GM18861 (cell line): ENCODE results near the gene CAMTA1.

Experiments
- ATAC-seq: cut with Tn5 transposase; IDR thresholded peaks from one replicate; pipeline ENCODE4 v1.9.1; 2021; ENCODE audit not compliant: unreplicated experiment

Gene CAMTA1

DNA sequence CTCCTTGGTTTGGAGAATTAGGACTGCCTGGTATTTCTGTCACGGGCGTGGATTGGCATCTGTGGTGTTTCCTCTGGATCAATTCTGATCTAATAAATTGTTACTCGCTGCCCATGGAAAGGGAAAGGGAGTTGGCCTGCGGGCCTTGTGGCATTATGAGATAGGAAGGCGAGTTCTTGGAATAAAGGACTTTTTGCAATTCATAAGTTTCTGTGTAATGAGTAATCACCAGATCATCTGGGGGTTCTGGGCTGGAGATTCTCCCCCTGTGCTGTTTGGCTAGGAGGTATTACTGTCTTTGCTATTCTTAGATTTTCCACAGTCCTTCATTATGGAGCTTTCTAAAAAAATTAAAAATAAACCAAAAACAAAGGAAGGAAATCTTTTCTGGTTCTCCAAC, 315.9 kb downstream of the CAMTA1 start:
- ATAC-seq = no peak

DNA sequence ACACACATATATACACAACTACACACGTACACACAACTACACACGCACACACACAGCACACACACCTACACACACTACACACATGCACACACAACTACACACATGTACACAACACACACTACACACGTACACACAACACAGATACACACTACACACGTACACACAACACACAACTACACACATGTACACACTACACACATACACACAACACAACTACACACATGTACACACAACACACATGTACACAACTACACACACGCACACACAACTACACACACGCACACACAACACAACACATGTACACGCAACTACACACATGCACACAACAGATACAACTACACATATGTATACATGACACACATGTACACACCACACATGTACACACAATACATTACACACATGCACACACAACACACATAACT, 318.1 kb downstream of the CAMTA1 start:
- no peak for ATAC-seq

DNA sequence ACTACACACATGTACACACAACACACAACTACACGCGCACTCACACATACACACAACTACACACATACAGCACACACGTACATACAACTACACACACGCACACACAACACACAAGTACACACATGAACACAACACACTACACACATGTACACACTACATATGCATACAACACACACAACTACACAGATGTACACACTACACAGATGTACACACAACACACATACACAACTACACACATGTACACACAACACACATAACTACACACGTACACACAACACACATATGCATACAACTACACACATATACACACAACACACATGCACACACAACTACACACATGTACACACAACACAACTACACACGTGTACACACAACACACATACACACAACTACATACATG, 318.6 kb downstream of the CAMTA1 start:
- ATAC-seq = no peak

DNA sequence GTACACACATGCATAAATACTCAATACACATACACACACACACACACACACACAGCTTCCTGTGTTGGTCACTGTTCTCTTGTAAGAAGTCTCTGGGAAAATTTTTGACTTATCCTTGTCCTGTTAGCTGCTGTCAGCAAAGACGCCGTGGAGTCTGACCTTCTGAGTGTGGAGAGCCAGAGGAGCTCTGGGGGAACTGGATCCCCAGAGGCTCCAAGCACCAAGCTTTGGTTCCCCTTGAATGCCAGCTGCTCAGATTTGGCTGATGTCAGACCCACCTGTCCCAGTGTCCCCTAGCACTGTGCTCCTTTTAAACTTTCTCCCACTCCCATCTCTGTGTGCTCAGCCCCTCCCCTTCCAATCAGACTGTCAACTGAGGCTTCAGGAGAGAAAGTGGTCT, 319.1 kb downstream of the CAMTA1 start:
- no peak for ATAC-seq

DNA sequence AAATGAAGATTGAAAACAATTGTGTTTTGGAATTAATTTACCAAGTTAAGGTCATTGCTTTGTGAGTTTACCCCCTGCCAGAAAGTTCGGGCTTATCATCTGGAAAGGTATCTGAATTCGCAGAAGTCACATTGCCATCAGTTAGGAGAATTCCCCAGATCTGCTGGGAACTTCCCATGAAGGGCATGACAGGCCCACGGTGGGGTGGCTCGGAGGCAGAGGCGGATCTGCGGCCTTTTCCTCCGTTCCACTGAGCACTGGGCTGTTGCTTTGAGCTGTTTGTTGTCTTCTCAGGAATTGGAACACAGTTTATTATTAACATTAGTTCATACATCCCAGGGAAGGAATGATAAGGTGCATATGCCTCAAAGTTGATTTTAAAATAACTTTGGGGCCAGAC, 320.0 kb downstream of the CAMTA1 start:
- no peak for ATAC-seq

DNA sequence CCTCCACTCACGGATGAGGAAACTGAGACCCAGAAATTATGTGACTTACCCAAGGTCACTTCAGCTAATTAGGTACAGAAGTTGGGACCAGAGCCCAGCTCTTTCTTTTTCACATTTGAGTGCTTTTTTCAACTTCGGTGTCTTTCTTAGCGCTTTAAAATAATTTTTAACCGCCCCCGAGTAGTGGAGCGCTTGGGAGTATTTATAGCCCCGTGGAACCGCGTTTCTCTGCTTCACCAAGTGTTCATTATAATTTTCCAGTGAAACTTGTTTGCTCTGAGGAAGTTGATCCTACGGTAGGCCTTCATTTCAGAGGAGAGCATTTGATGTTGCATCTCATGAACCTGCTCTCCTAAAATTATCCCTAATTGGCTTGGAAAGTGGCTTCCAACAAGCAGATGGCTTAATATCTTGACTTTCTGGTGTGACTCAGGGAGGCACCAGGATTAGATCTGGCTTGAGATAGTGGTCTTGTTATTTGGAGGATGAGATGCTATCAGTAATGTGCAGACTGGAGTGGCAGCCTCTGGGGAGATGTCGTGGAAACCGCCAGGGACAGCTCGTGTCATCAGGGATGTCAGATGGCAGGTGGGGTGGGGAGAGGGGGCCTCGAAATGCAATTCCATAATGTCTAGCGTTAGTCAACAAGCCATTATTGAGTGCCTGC, 321.3 kb downstream of the CAMTA1 start:
- no peak for ATAC-seq

DNA sequence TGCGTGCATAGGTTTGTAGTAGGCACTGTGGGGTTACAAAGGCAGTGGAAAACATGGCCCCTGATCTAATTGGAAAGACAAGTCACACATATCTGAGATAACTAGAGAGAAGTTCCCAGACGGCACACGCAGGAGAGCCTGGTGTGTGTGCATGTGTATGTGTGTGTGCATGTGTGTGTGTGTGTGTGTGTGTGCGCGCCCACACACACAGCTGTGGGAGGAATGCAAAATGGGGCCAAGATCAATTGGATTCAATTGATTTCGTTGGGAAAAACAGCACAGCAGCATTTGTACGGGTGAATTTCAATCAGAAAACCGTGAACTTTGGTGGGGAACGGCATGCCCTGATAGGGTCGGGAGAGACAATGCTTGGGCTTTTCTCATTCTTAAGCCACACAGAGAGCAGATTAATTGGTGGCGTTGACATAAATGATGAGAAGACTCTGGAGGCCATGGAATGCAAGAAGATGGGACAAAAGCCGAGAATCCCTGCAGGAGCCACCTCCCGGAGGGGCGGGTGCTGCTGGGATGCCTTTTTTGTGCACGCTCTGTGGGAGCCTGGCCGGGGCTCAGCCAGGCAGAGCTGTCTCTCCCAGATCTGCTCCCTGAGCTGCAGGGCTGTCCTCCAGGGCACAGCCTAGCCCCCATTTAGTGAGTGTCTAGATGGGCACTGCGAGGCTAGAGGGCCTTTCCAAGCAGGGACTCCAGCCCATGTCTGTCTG, 322.0 kb downstream of the CAMTA1 start:
- no peak for ATAC-seq

DNA sequence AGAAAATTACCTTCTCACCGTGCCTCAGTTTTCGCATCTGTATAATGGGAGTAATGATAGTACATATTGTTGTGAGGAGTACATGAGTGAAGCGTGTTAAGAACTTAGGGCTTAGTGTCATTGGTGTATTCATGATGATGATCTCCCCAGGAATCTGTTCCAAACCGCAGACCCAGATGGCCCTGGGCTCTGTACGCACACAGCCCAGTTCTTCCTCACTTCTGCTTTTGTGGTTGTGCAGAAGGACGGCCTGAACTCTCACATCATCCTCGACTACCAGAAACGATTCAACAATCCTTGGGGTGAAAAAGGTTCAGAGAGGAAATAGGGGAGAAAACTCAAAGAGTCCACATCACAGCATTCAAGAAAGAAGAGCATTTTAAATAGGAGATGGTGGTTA, 323.0 kb downstream of the CAMTA1 start:
- ATAC-seq = no peak

DNA sequence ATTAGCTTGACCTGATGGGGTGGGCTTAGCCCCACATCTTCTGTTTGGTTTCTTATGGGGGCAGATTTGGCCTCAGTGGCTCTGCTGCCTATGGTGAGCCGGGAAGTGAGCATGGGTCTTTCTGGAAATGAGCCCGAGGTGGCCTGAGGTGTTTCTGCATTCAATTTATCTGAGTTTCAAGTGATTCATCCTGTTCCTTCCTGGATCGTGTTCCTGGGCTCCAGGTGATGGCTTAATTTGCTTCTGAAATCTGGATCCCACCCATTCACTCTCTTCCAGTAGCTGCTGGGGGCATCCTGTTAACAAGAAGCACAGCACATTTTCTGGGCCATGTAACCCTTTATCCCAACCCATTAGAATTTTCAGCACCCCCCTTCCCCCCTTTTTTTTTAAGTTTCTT, 324.6 kb downstream of the CAMTA1 start:
- ATAC-seq = no peak

DNA sequence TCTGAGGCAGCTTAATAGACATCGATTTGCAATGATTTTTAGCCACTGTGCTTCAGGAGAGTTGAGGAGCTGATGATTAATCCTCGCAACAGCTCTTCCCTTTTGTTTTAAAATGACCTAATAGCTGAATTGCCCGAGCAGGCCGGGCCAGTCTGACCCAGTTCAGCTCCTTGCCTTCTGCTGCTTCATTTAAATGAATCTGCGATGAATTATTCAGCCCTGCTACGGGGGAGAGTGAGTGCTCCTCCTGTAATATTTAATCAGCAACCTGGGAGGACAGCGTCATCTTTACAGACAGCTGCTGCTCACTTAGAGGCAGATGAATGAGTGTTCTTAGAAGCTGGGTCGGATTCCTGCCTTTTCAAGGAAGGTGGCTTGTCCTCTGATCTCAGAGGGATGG, 325.1 kb downstream of the CAMTA1 start:
- no peak for ATAC-seq

DNA sequence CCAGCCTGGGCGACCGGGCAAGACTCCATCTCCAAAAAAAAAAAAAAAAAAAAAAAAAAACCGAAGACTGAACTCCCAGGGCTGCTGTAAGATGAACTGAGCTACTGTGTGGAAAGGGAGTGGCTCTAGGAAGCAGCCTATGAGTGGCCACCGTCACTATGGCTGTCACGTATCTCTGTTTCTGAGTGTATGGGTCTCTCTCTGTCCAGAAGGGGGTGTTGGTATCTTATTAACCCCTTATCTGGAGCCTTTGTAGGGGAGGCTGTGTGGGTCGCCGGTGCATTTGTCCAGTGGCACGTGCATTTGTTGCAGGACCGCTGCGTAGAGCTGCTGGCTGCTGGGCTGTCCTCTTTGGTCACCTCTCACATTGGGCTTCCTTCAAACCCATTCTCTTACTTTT, 326.6 kb downstream of the CAMTA1 start:
- ATAC-seq = no peak

DNA sequence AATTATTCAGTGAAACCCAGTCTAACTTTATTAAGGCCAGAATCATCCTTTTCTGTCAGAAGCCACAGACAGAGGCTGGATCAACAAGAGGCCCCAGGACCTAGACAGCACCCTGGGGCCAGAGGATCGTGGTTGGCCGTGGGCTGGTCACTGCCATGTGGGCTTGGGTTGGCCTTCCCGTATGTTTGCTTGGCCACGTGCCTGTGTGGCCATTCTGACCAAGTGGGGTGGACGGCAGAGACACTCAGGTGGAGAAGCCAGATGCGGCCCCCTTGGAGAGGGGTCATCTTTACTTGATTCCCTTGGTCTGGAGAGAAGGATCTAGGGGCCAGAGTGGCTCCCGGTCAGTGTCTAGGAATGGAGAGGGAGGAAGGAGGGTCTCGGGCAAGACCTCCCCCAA, 327.9 kb downstream of the CAMTA1 start:
- ATAC-seq = no peak

DNA sequence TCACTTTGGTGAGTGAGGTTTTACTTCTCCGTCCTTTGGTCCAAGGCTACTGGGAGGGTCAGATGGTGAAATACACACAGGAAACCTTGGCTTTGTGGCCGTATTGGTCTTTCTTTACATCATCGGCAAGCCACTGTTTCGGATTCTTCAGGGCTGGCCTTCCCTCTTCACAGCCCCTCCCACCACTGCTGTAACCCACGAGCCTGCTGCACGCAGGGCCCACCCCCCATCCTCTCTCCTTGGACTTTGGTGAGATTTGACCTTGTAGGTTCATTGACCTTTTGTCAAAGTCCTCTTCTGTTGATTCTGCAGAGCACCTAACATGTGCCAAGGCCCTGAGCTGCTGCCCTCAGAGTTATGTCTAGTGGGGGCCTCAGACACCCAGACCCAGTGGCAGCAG, 328.6 kb downstream of the CAMTA1 start:
- no peak for ATAC-seq

DNA sequence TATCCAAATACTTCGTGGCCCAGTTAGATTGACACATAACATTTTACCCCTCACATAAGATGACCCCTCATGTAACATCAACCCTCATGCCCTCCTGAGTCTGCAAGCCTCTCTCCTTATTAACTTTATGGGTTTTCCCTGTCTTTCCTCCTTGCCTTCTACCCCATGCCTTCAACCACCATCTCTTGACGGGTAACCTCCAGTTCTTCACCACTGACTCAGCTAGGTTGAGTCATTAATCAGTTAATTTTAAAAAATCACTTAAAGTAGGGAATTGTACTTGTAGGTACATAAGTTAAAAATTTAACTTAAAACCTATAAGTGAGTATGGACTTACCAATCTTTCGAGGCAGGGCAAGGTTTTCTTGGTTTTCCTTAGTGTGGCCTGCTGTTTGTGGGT, 330.7 kb downstream of the CAMTA1 start:
- no peak for ATAC-seq

DNA sequence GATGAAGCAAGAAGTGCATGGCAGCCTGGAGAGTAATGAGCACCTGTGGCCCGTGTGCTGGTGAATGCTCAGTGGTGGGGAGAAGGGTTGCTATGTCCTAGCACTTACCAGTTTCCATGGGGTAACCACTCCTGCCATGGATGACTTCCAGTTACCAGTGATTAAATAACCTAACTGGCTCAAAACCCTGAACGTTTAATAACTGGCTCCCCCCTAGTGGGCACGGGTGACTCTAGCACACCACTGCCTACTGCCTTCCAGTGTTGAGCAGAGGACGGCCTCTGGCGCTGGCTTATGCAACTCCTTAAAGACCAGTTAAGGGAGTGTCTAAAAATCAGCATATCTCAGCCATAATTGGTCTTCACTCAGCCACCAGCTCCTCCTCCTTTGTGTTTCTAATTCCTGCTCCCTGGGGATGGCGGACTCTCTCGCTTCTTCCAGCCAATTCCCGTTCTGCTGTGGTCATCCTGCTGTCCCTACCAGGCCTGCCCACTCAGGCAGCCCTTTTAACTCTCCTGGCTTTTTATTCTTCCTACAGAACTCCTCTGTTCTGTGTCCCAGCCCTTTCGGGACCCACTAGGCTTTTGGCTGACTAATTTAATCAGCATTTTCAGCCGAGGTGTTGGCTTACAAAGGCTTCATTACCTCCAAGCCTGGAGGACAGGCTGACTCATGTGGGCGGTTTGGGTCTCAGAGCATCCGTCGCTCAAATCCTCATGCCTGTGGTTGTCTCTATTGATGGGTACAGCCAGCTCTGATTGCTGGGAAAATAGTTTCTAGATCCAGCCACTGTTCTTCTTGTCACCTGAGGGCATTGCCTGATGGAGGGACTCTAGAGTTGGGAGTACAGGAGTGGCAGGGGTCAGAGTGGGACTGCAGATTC, 332.4 kb downstream of the CAMTA1 start:
- ATAC-seq = no peak

DNA sequence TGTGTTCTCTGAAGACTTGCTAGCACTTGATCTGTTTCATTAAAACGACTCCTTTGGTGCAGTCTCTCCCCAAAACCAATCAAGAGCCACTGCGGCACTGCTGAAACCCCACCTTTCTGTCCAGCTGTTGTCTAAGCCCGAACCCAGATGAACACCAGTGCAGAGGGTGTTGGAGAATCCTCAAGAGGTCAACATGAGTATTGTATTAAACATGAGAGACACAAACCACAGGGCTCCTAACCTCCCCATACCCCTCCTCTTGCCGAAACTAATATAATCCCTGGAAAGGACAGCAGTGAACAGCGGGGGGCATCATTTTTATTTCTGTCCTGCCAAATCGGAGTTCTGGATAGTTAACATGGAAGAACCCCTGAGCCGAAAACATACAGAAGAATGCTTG, 333.9 kb downstream of the CAMTA1 start:
- no peak for ATAC-seq

DNA sequence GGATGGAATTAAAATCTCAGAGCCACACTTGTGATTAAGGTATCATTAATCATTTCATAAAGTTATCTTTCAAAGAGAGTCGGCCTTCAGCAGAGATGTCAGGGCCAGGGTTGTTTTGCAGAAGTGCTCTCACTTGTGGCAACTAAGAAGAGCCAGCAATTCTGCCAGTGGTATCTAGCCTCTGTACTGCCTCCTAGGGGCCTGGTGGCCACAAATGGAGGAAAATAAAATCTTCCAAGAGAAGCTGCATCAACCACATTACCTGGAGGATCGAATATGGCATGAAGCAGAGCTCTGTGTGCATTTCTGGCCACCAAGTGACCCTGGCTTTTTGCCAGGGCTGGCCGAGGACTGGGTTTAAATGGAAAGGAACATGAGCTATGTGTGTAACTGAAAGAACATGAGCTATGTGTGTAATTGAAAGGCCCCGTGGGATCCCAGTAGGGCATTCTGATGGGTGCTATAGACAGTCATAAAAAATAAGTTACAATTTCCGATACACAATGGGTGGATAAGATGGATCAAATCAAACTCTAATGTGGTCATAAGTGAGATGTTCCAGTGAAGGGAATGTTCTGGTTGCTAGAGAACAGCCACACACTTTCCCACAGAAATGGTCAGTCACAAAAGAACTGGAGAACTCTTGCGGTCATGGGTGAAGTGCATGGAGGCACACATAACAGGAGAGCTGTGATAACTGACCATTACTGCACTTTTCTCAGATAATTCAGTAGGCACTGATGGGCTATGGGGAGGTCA, 335.8 kb downstream of the CAMTA1 start:
- no peak for ATAC-seq

DNA sequence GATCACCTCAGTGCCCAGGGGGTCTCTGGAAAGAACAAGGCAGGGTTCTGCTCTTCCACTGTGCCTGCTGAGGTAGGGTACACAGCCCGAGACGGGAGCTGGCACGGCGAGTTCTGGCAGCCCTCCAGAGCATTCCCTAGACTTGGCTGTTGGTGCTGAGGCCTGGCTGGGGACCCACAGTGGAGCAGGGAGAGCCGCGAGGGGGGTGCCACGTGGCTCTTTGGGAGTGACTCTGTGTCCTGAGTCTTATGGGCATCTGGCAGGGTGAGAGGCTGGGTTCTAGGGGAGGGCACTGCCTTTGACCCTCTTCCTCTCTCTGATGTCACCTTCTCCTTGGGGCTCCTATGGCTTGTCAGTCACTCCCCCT, 336.4 kb downstream of the CAMTA1 start:
- no peak for ATAC-seq

DNA sequence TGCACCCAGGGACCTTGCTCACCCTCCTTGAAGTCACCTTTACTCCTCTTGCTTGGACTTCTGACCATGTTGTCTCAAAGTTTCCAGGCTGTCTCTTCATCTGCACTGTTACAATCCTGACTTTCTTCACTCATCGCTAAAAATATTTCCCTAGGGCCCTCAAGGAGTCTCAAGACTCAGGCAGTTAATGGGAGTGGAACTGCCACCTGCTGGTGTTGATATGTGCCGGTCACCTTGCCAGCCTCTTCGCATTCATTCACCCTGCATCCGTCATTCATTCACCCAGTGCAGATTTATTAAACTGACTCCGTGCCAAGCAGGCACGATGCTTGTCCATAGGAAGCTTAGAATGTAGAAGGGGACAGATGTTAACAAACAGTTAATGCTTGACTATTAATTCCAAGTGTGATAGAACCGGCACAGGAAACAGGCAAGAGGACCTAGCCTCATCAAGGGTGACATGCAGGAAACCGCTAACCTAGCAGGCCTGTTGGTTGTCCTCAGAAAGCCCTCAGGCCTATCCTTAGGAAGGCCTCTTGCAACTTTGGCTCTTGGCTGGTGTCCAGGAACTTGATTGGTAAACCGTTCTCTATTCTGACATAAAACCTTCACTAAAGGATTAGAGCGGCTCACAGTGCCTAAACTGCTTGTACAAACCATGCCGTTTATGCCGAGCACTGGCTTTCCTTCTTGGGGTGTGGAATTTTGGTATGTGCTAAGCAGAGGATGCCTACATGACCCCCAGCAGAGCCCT, 342.2 kb downstream of the CAMTA1 start:
- ATAC-seq = no peak

DNA sequence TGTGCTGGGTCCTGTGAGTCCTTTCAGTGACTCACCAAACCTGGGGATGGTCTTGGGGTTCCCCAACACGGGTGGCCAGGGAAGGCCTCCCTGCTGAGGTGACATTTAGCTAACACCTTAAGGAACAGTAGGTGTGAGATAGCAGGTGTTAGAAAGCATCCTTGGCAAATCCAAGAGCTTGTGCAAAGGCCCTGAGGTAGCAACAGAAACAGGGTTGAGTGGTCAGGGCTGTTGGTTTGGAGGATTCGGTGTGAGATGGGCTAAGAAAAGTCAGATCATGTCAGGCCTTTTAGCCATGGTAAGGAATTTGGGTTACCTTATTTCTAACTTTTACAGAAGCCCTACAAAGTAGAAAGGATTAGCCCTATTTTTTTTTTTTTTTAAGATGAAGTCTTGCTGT, 343.0 kb downstream of the CAMTA1 start:
- no peak for ATAC-seq

DNA sequence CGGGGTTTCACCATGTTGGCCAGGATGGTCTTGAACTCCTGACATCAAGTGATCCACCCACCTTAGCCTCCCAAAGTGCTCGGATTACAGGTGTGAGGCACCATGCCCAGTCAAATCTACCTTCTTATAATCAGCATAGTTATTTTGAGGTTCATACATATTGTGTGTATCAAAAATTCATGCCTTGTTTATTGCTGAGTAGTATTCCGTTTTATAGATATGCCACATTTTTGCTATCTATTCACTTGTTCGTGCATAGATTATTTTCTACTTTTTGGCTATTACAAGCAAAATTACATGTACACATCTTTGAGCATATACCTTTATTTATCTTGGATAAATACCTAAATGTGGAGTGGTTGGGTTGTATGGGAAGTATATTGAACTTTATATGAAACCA, 344.9 kb downstream of the CAMTA1 start:
- no peak for ATAC-seq
